NT2/D1 (cell line): Measurements from ENCODE around the gene MAP2K7.

Source experiments
- DNase-seq: peaks from one replicate; pipeline ENCODE4 v3.0.0-alpha.2; 2011; ENCODE audit warnings: low read depth, low spot score
- H3K27me3 ChIP-seq: 2 replicates; pipeline ENCODE4 v1.6.0; 2011; ENCODE audit warnings: mild to moderate bottlenecking; ENCODE audit not compliant: insufficient read length, insufficient read depth
- H3K36me3 ChIP-seq: 2 replicates; pipeline ENCODE4 v1.6.1; 2011; ENCODE audit warnings: mild to moderate bottlenecking, low read length, mixed read lengths; ENCODE audit not compliant: insufficient read depth, insufficient read length
- H3K4me1 ChIP-seq: 2 replicates; pipeline ENCODE4 v1.5.1; 2011; ENCODE audit not compliant: insufficient read depth, insufficient read length
- H3K4me3 ChIP-seq: 2 replicates; pipeline ENCODE4 v1.5.1; 2011; ENCODE audit warnings: low read depth; ENCODE audit not compliant: insufficient read length
- H3K9ac ChIP-seq: 2 replicates; pipeline ENCODE4 v1.6.0; 2011; ENCODE audit warnings: low read depth; ENCODE audit not compliant: insufficient read length
- H3K9me3 ChIP-seq: 2 replicates; pipeline ENCODE4 v1.5.1; 2011; ENCODE audit warnings: mild to moderate bottlenecking, low read length; ENCODE audit not compliant: insufficient read depth
- SUZ12 ChIP-seq: IDR thresholded peaks from 2 replicates; pipeline ENCODE4 v1.6.1; 2011; ENCODE audit not compliant: insufficient read length, insufficient read depth; ENCODE audit errors: extremely low read depth
- YY1 ChIP-seq: IDR thresholded peaks from 2 replicates; pipeline ENCODE4 v1.6.1; 2011; ENCODE audit not compliant: insufficient read length, insufficient read depth
- ZNF274 ChIP-seq: IDR thresholded peaks from 2 replicates; pipeline ENCODE4 v1.6.1; 2011; ENCODE audit warnings: mild to moderate bottlenecking, low read depth, low read length

The MAP2K7 gene

GRCh38 chr19:7923295-7924191 is 19.9 kb downstream of the MAP2K7 start:
- TF ChIP-seq ZNF274 (no peak), SUZ12 (no peak), YY1 (no peak)
- Histone ChIP-seq H3K27me3 (peaks cover 4% of the 10 kb centered on the region), H3K9ac (peak overlapping the region; percentile 67), H3K9me3 (peaks cover 3% of the 10 kb centered on the region; the same call in 1 of the 2 replicates), H3K4me3 (no peak overlapping the region), H3K4me1 (peaks cover 44% of the 10 kb centered on the region), H3K36me3 (peaks cover 53% of the 10 kb centered on the region)
- no peak for DNase-seq

GRCh38 chr19:7924241-7924640 is 20.6 kb downstream of the MAP2K7 start:
- TF ChIP-seq ZNF274 (no peak), SUZ12 (no peak), YY1 (no peak)
- H3K9me3 ChIP-seq, result no peaks in the 10 kb centered on the region
- H3K36me3 ChIP-seq, result peaks cover 56% of the 10 kb centered on the region
- no peak for DNase-seq
- H3K9ac ChIP-seq, result peak overlapping the region; percentile 67
- H3K27me3 ChIP-seq, result no peaks in the 10 kb centered on the region
- no peak overlapping the region for H3K4me3 ChIP-seq
- H3K4me1 ChIP-seq, result peaks cover 44% of the 10 kb centered on the region

GRCh38 chr19:7924651-7925170 is 21.0 kb downstream of the MAP2K7 start:
- peak overlapping the region; percentile 50 for H3K9ac ChIP-seq

GRCh38 chr19:7925171-7925851 is 21.6 kb downstream of the MAP2K7 start:
- TF ChIP-seq SUZ12 (no peak), YY1 (no peak), ZNF274 (no peak)
- no peak for DNase-seq
- Histone ChIP-seq H3K9me3 (no peaks in the 10 kb centered on the region), H3K36me3 (peaks cover 60% of the 10 kb centered on the region), H3K4me1 (peaks cover 44% of the 10 kb centered on the region), H3K27me3 (no peaks in the 10 kb centered on the region), H3K9ac (peak overlapping the region; percentile 74), H3K4me3 (peak overlapping the region; percentile 53)

More at GRCh38 chr19:7924651-7925170, 21.0 kb downstream of the MAP2K7 start:
- Histone ChIP-seq H3K4me1 (peaks cover 44% of the 10 kb centered on the region), H3K9me3 (no peaks in the 10 kb centered on the region), H3K36me3 (peaks cover 56% of the 10 kb centered on the region), H3K27me3 (no peaks in the 10 kb centered on the region), H3K4me3 (no peak overlapping the region)
- DNase-seq, result no peak
- no peak for TF ChIP-seq SUZ12
- no peak for TF ChIP-seq YY1
- TF ChIP-seq ZNF274, result no peak

- Histone ChIP-seq H3K9me3 (no peaks in the 10 kb centered on the region), H3K4me1 (peaks cover 43% of the 10 kb centered on the region), H3K9ac (peak within 1 kb of the TSS; percentile 80), H3K36me3 (peaks cover 69% of the 10 kb centered on the region), H3K27me3 (no peaks in the 10 kb centered on the region), H3K4me3 (peak within 1 kb of the TSS; percentile 53)
- no peak for DNase-seq
- TF ChIP-seq ZNF274 (no peak), SUZ12 (no peak)
Measured at GRCh38 chr19:7926021-7926726, 22.5 kb downstream of the MAP2K7 start, which contains the start of gene CTXN1. Gene CTXN1 (minus strand): TSS chr19:7926135. CDS start chr19:7925538, 597 bp downstream.

GRCh38 chr19:7926727-7927604 is 23.3 kb downstream of the MAP2K7 start:
- Histone ChIP-seq H3K9ac (peak overlapping the region; percentile 80), H3K9me3 (no peaks in the 10 kb centered on the region), H3K27me3 (no peaks in the 10 kb centered on the region), H3K4me3 (no peak overlapping the region), H3K36me3 (peaks cover 71% of the 10 kb centered on the region), H3K4me1 (peaks cover 36% of the 10 kb centered on the region)
- no peak for DNase-seq
- TF ChIP-seq ZNF274, result no peak
- no peak for TF ChIP-seq SUZ12
- TF ChIP-seq YY1, result no peak
